T-helper 1 cell (primary cell): Measurements from ENCODE around the gene C11orf21.

Experiments
- DNase-seq, 5 donors: peaks; one replicate each; pipeline ENCODE4 v3.0.0-alpha.2; 2012 to 2020

The C11orf21 gene

GRCh38 chr11:2320568-2321310, 19.0 kb upstream of the C11orf21 start:
- DNase-seq = no peak

- DNase-seq = no peak
These were observed 18.2 kb upstream of the C11orf21 start for GRCh38 chr11:2319791-2320472.

GRCh38 chr11:2318707-2319106, 17.0 kb upstream of the C11orf21 start:
- DNase-seq = no peak

GRCh38 chr11:2318123-2318522, 16.4 kb upstream of the C11orf21 start:
- DNase-seq = no peak

- no peak for DNase-seq
These were observed 15.8 kb upstream of the C11orf21 start for GRCh38 chr11:2317354-2318050.

GRCh38 chr11:2316963-2317244, 15.2 kb upstream of the C11orf21 start:
- no peak for DNase-seq

GRCh38 chr11:2316169-2316962, 14.6 kb upstream of the C11orf21 start:
- DNase-seq = no peak

GRCh38 chr11:2315395-2316168, 13.9 kb upstream of the C11orf21 start:
- DNase-seq = no peak

- DNase-seq = no peak
These were observed 13.0 kb upstream of the C11orf21 start for GRCh38 chr11:2314525-2315394.

- no peak for DNase-seq
These were observed 12.4 kb upstream of the C11orf21 start for GRCh38 chr11:2314136-2314524.

- DNase-seq = no peak
These were observed 11.6 kb upstream of the C11orf21 start for GRCh38 chr11:2313051-2313951.

- DNase-seq = no peak
These were observed 10.7 kb upstream of the C11orf21 start for GRCh38 chr11:2312232-2313042.

GRCh38 chr11:2311353-2312133, 9.8 kb upstream of the C11orf21 start:
- DNase-seq = no peak

- no peak for DNase-seq
These were observed 9.2 kb upstream of the C11orf21 start for GRCh38 chr11:2310786-2311352.

GRCh38 chr11:2310073-2310785, 8.5 kb upstream of the C11orf21 start:
- no peak for DNase-seq

GRCh38 chr11:2309251-2310072, 7.7 kb upstream of the C11orf21 start:
- no peak for DNase-seq

GRCh38 chr11:2308713-2309112, 7.0 kb upstream of the C11orf21 start:
- DNase-seq = no peak
